HG02763 (cell line): ENCODE data around the gene DIO1.
"Not testable (repeated sequence)": the region's sequence is repeated elsewhere in the genome, so short reads cannot be mapped to it uniquely, and the experiment has no call there.

Source experiments
- ATAC-seq: cut with Tn5 transposase; IDR thresholded peaks from one replicate; pipeline ENCODE4 v1.9.1; 2021; ENCODE audit warnings: mild to moderate bottlenecking, moderate library complexity; ENCODE audit not compliant: unreplicated experiment

The DIO1 gene

DNA sequence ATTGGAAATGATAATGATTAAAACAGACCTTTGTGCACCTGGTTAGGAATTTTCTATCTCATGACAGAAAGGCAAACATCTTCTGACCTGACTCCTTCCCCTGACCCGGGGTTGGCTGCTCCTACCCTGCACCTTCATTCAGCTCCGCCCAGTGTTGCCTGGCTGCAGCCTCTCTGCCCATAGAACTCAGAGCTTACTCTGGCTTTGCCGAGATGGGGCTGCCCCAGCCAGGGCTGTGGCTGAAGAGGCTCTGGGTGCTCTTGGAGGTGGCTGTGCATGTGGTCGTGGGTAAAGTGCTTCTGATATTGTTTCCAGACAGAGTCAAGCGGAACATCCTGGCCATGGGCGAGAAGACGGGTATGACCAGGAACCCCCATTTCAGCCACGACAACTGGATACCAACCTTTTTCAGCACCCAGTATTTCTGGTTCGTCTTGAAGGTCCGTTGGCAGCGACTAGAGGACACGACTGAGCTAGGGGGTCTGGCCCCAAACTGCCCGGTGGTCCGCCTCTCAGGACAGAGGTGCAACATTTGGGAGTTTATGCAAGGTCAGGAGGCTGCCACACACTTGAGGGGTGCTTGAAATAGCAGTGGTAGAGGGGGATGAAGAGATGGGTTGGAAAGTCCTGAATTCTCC, at the start of gene DIO1:
Gene DIO1 (plus strand): TSS at position 189 of the 638 bp plus-strand sequence. CDS start 24 bp downstream, at position 213.
- no peak for ATAC-seq

DNA sequence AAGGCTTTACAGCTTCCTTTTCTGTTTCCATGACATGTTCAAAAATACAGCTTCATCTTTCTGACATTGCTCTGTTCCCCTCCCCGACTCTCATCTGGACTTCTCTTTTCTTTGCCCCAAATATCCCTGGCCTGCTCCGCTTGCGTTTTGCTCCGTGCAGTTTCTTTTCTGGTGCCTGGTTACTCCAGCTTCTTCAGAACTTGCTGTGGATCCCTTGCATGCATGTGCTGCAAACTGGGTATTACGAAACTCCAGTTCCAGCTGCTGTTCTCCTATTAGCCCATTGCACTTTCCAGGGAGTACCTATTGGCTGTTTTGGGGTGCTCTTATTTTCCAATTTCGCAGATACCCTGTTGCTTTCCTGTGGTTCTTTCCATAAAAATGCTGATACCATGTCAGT, 46.0 kb upstream of the DIO1 start:
- ATAC-seq: no peak

DNA sequence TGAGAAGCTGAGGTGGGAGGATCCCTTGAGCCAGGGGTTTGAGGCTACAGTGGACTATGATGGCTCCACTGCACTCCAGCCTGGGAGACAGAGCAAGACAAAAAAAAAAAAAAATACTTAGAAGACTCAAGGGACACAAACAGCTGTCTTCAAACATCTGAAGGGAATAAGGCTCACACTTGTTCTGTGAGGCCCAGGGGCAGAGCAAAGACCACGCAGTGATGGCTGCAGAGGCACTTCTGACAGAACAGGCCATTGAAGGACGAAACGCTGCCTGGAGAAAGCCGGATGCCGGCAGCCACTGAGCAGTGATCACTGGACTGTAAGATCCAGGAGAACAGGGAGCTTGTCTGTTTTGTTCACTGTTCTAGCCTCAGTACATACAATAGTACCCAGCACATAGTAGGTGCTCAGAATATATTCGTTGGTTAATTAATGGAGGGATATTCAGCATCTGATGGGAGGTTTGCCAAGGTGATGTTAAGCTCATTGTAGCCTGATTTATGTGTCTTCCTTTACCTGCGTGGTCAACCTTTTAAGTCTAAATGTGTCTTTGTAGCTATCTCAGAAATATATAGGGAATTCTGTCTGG, 43.8 kb upstream of the DIO1 start:
- no peak for ATAC-seq

DNA sequence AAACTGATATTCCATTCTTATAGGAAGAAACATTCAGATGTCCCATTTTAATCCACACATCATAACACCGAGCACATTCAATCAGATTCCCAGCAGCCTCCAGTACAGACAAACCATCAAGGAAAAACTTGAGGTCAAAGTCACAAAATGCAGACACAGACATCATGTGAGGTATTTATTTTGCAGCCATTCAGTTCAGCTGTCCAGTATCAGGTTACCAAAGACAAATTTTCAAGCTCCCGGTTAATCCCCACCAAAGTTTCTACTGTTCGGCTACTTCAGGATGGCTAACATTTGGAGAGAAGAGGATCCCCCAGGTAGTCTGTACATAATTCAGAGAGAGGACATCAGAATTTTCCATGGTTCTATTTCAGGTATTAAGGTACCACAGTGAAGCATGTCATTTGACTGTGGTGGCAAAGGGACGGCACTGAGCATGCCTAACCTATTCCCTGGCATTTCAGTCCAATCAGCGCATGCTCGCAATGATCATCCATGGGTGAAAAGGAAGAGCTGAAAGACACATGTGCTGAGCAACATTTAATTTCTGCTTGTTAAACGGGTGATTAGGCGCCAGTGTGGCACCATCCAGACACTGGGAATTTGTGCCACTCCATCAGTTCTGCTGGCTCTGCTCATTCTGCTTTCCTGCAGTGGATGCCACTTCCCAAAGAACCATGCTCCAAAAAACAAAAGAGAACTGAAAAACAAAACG, 42.3 kb upstream of the DIO1 start:
- no peak for ATAC-seq

DNA sequence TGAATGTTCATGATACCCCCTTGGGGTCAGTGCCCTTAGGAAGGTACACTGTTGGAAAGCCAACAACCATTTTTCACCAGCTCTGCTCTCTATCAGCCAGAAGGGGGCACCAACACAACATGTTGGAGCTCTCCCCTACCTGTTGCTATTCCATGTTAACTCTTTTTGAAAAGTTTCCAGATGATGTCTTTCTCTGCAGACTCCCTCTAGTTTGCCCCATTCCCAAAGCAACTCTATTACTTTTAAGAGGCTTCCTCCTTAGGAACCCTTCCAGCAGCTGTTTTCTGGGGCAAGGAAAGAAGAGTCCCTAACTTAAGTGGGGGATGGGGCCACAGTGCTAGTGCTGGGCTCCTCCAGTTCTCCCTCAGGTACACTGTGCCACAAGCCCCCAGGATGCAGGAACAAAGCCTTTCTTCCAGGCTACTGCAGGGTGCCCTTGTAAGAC, 33.0 kb upstream of the DIO1 start:
- ATAC-seq: no peak

DNA sequence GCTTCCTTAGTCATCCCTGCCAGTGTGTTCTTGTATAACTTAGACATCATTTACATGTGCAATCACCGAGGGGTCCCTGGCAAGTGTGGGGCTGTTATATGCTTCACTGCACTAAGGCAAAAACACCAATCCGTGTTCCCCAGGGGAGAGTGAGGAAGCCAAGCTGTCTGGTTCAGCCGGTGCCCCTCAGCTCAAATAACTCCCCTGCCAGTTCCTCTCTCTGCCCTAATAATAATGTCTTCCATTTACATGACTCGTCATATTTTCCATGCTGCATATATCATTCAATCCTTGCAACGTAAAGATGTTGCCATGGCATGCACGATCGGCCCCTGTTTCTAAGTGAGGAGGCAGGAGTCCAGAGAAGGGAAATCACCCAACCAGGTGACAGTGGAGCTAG, 31.5 kb upstream of the DIO1 start:
- ATAC-seq: no peak

DNA sequence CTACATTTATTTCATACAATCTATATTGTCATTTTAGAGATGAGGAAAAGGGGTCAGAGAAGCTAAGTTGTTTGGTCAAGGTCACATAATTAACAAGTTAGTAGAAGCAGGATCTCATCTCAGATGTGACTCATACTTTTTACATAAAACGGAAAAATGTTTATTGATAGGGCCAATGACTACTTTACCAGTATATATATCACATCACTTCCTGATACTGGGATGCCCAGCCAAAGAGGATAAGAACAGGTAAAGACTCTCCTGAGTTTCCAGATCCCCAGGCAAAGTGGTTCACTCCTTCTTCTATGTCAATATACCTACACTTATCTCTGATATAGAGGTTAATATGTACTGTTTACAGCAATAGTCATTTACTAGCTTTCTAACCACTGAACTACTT, 25.4 kb upstream of the DIO1 start:
- no peak for ATAC-seq

DNA sequence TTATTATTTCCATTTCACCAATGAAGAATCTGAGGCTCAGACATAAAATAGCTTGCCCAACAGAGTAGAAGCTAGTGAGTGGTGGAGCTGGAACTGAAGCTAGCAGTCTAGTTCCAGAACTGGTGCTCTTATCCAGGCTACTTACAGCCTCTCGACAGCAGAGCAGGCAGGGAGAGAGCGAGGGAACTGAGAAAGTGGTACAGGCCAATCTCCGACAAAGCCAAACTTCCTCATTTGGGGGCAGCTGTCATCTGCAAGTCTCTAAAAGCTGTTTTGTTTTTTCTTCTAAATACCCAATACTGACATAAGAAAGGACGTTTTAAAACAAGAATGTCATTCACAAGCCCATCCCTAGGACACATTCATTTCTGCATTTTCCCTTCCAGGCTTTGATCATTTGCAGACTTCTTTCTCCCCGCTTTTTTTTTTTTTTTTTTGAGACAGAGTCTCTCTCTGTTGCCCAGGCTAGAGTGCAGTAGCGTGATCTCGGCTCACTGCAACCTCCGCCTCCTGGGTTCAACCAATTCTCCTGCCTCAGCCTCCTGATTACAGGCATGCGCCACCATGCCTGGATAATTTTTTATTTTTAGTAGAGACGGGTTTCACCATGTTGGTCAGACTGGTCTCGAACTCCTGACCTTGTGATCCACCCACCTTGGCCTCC, 24.4 kb upstream of the DIO1 start:
- ATAC-seq: no peak

DNA sequence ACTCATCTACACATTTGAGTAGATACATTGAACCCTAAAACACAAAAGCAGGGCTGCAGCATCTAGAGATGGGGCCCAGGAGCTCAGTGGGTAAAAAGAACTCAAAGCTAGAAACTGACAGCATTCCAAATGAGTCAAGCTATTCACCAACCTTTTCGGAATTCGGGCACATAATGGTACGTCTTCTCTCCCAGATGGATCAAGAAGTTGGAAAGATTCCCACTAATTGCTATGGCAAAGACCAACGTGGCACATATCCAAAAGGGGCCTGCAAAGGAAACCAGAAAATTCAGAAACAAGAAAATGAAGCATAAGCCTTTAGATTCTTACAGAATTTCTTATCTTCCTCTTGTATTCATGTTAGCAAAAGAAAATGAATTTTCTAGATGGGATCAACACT, 22.8 kb upstream of the DIO1 start:
- no peak for ATAC-seq

DNA sequence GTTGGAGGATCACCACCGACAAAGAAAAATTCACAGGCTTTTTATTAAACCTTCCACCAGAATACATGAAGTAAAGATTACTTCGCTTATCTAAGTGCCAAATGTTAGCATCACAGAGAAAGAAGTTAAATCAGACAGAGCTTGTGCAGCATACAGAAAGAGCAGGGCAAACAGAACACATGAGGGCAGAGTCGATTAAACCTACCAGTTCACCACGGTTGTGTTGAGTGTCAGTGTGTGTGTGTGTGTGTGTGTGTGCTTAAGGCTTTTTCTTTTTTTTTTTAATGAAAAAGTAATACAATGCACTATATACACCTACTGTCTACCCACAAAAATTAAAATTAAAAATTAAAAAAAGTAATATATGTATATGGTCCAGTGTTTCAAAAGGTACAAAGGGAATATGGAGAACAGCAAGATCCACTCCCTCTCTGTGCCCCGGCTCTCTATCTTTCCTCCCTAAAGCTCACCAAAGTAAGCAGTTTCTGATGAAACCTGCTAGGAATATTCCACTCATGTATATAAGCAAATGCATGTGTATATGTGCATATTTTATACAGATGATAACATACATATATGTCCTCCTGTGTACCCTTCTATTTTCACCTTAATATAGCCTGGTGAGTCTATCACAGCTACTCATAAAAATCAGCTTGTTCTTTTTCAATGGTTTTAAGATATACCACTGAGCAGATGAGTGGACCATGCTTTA, 22.1 kb upstream of the DIO1 start:
- no peak for ATAC-seq

DNA sequence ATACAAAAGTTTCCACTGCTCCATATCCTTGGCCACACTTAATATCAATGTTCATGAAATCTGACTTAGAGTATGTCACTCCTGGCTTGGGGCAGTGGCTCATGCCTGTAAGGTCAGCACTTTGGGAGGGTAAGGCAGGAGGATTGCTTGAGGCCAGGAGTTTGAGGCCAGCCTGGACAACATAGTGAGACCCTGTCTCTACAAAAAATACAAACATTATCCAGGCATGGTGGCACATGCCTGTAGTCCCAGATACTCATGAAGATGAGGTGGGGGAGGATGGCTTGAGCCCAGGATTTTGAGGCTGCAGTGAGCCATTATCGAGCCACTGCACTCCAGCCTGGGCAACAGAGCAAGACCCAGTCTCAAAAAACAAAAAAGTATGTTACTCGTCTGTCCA, 18.8 kb upstream of the DIO1 start:
- not testable (repeated sequence) for ATAC-seq

DNA sequence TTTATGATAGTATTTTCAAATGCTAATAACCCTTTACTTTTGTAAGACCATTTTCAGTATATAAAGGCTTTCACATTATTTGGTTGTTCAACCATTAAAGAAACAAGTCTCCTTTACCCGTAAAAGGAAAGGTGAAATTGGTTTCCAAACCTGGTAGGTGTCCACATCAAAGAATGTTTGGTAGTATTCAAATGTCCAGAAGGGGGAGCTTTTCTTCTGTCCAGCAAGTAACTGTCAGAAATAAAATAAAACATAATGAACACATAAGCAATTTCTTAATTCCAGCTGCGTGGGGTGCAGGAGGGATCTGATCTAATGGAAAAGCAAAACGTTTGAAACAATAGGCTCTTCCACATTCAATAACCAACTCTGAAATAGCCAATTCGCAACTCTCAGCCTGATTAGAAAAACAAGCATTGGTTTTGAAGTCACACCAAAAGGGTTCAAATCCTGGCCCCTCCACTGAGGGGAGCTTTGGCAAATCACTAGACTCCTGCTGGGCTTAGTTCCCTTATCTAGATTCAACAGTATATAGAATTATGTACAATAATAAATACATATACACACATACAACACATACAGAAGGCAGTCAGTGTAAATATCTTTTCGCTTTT, 15.4 kb upstream of the DIO1 start:
- no peak for ATAC-seq

DNA sequence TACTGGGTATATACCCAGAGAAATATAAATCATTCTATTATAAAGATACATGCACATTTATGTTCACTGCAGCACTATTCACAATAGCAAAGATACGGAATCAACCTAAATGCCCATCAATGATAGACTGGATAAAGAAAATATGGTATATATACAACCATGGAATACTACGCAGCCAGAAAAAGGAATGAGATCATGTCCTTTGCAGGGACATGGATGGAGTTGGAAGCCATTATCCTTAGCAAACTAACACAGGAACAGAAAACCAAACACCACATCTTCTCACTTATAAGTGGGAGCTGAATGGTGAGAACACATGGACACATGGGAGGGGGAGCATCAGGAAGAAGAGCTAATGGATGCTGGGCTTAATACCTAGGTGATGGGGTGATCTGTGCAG, 12.1 kb upstream of the DIO1 start:
- ATAC-seq: not testable (repeated sequence)

DNA sequence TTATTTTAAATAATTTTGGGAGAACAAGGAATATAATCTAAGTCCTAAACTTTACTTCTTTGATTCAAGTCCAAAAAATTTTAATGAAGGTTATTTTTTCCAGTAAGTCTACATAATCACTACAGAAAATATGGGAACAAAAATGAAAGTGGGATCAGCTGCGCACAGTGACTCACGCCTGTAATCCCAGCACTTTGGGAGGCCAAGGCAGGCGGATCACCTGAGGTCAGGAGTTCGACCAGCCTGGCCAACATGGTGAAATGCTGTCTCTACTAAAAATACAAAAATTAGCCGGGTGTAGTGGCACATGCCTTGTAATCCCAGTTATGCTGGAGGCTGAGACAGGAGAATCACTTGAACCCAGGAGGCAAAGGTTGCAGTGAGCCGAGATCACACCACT, 10.4 kb upstream of the DIO1 start:
- not testable (repeated sequence) for ATAC-seq

DNA sequence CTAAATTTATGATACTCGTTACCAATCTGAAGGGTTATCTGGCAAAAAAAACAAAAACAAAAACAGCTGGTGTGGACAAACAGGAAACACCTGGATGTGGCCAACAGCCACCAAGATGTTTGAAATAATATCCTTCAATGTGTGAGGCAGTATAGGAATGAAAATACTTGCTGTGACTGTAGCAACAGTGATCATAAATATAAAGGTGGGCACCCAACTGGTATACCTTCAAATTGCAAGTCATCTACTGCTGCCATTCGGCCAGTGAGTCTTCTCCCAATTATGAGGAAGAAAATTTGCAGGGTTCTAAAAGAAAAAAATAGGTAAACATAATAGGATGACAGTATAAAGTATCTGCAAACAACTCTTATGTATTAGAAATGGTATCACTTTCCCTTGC, 5.3 kb upstream of the DIO1 start:
- no peak for ATAC-seq

DNA sequence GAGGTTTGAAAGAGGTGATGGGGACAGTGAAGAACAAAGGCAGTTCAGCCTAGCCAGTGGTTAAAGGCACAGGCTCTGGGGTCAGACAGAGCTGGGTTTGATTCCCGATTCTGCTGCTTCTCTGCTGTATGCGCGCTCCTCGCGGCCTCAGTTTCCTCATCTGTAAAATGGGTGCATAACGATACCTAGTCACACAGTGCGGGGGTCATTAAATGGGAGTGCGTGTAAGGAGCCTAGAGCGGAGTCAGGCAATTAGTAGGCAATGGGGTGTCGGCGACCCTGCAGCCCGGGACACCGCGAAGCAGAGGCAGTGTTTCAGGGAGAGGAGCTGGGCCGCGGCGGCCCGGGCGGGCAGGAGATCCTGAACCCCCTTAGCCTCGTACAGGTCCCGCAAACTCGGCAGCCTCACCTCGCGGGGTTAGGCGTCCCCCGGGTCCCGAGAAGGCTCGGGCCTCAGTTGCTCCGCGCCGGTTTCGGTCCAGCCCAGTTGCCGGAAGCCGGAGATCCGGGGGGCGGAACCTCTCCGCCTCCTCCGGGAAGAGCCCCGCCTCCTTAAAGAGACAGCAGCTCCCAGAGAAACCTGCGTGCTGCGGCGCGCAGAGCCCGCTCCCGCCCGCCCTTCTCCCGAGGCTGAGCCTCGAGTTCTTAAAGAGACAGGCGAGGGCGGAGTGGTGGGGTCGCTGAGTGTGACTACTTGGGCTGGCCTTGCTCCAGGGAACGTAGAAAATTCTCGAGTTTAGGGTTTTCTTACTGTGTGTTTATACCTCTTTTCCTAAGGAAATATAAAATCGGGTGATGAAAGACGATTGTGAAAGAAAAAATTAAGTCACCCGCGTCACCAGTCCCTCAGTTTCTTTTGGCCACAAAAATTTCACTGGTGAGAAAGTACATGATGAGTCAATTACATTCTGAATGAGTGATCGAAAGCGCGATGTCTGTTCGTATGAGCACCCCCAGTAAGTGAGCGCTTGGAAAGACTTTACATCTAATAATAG, 4.4 kb upstream of the DIO1 start, which contains the start of gene YIPF1:
Gene YIPF1 (minus strand): TSS at position 494 of the 995 bp plus-strand sequence. CDS start 860 bp downstream, outside the sequence.
- ATAC-seq: peak; percentile 91

DNA sequence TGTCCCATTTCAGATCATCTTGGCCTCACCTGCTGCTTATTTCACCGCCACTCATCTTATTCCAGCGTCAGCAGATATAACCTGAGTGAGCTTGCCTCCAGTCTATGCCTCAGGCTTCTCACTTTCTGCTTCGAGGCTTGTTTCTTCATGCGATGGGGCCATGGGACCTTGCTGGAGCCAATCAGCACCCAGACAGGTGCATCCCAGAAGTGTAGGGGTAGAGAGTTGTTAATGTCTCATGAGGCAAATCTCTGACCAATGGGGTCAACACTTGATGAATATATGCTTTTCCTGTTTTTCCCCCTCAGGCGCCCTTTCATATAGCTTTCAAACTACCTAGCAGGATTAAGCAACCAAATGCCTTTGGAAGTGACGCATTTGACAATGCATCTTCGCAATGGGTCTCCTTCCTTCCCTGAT, 3.5 kb upstream of the DIO1 start:
- no peak for ATAC-seq

DNA sequence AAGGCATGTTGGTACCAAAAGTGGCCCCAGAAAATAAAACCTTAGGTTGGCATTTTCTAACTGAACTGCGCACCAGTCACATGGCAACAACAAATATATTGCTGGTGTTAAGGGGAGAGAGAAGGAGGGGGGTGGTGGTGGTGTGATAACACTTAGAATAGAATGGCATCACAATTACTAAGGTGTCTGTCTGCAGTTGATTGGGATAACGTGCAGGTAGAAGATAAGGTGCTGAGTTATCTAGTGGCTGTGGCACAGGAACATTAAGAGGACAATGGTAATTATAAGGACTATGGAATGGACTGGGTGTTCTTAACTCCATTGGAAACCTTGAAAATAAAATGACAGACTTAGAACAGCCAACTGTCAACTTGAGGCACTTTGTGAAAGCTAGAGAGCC, 3.0 kb upstream of the DIO1 start:
- no peak for ATAC-seq

DNA sequence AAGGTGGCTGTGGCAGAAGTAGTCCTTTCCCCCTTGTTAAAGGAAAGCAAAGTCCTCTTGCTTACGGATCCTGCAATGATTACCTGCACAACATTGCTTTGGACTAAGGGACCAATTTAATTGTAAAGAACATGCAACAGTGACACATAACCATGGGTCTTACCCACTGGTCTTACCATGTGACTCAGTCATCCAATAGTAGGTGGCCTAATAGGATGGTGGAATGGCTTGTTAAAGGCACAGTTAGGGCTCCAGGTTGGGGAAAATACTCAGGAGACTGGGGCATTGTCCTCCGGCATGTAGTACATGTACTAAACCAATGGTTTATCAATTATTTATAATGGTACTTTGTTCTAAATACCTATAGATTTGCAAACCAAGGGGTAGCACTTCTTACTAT, 2.3 kb upstream of the DIO1 start:
- ATAC-seq: no peak
